Activated naive CD8-positive, alpha-beta T cell (primary cell): ENCODE data around the gene IRF4.
"Not testable (repeated sequence)": the region's sequence is repeated elsewhere in the genome, so short reads cannot be mapped to it uniquely, and the experiment has no call there.

ENCODE experiments used
- H3K27ac Mint-ChIP-seq: one replicate; pipeline ENCODE4 v1.8.0; 2021; ENCODE audit warnings: mixed read lengths
- H3K27me3 Mint-ChIP-seq: one replicate; pipeline ENCODE4 v1.8.0; 2021; ENCODE audit warnings: mixed read lengths
- H3K36me3 Mint-ChIP-seq: one replicate; pipeline ENCODE4 v1.8.0; 2021; ENCODE audit warnings: mixed read lengths
- H3K4me1 Mint-ChIP-seq: one replicate; pipeline ENCODE4 v1.8.0; 2021; ENCODE audit warnings: low read depth, mixed read lengths
- H3K4me3 Mint-ChIP-seq: one replicate; pipeline ENCODE4 v1.8.0; 2021; ENCODE audit warnings: mild to moderate bottlenecking, mixed read lengths
- H3K9me3 Mint-ChIP-seq: one replicate; pipeline ENCODE4 v1.8.0; 2021; ENCODE audit warnings: low read depth, mixed read lengths

IRF4 gene

DNA sequence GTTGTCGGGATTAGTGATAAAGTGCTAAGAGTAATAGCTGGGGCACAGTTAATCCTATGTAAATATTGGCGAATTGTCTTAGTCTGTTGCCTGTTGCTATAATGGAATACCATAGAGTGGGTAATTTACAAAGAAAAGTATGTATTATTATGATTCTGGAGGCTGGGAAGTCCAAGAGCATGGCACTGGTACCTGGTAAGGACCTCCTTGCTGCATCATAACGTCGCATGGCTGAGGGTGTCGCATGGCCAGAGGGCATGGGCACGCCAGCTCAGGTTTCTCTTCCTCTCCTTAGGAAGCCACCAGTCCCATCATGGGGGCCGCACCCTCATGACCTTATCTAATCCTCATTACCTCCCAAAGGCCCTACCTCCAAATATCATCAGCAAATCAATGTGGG is 29.7 kb downstream of the IRF4 start:
- no peak overlapping the region for H3K27ac Mint-ChIP-seq
- H3K27me3 Mint-ChIP-seq: no peaks in the 10 kb centered on the region
- H3K9me3 Mint-ChIP-seq: peaks cover 2% of the 10 kb centered on the region
- H3K4me1 Mint-ChIP-seq: peaks cover 21% of the 10 kb centered on the region
- no peak overlapping the region for H3K4me3 Mint-ChIP-seq
- H3K36me3 Mint-ChIP-seq: peaks cover 5% of the 10 kb centered on the region

DNA sequence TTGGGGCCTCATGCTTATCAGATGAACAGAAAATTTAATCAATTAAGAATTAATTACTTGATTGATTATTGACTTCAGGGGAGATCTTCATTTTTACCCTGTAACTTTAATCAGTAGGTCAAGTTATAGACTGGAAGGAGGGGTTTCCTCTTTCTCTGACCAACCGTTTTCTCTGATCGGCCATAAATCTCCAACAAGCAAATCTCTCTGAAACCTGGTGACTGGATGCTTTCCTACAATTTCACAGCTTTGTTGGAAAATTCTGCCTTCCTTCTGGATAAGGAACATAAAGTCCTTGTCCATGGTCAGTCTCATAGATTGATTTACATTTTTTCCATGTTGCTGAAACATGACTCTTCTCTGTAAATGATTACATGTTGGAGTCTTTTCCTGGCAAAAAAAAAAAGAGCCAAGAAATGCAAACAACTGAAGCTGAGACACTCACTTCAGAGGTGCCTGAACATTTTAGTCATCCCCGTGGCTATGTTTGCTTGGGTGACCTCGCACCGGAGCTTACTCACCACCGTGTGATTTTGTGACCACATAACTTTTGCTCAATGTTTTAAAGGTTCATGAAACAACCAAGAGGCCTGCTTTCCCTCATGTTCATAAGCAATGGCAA is 31.0 kb downstream of the IRF4 start:
- H3K4me3 Mint-ChIP-seq: no peak overlapping the region
- no peaks in the 10 kb centered on the region for H3K27me3 Mint-ChIP-seq
- peaks cover 2% of the 10 kb centered on the region for H3K36me3 Mint-ChIP-seq
- H3K4me1 Mint-ChIP-seq: peaks cover 25% of the 10 kb centered on the region
- no peaks in the 10 kb centered on the region for H3K9me3 Mint-ChIP-seq
- H3K27ac Mint-ChIP-seq: peak overlapping the region; percentile 90

DNA sequence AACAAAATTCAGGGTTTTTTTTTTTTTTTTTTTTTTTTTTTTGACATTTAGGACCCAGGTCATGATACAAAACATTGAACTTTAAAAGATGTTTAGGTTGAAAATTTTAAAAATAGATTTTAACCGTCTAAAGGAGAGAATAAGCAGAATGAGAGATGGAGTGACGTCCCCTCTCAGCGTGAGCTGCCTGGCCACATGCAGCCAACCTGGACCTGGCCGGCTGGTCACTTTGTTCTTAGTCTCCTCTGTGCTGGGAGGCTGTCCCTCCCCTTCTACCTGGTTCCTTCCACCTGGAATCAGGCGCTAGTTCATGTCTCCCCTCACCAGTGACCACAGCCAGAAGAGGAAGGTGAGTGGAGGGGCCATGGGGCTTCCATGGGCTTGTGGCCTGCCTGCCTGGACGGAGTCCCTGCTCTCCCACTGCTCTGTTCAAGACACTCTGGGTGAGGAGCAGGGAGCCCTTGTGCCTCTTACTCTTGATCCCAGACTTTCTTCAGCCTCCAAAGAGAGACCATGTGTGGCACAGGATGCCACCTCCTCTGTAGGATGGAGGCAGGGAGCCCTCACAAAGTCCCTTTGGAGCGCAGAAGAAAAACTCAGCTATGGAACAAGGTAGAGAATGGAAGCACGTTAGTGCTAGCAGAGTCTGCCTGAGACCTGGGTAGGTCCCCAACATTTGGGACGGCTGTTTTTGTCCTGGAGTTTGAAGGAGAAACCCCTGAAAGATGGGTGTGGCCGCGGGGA is 31.7 kb downstream of the IRF4 start:
- no peaks in the 10 kb centered on the region for H3K27me3 Mint-ChIP-seq
- peaks cover 2% of the 10 kb centered on the region for H3K36me3 Mint-ChIP-seq
- H3K4me1 Mint-ChIP-seq: peaks cover 29% of the 10 kb centered on the region
- H3K4me3 Mint-ChIP-seq: peak overlapping the region; percentile 17
- H3K9me3 Mint-ChIP-seq: no peaks in the 10 kb centered on the region
- peak overlapping the region; percentile 90 for H3K27ac Mint-ChIP-seq

DNA sequence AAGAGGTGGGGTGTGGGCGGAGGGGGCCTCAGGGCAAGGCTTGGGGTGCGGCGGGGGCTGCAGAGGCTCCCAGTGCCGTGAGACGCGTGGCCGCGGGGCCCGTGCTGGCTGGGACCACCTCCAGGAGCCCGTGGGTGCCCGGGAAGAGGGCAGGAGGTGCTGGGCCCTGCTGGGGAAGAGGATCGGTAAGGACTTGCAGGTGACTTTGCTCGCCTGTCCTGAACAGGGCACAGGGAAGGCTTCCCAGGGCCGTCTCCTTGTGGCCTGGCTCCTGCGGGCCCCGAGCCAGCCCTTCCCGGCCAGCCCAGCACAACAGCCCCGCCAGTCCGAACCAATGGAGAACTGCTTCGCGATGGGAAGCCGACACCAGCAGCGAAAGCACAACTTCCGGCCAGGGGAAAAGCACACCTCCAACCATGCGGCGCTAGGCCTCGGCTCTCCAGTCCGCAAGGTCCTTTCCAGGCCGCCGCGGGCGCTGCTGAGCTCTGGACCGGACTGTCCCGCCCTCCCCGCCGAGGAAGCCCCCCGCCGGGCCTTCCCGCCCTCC is 32.3 kb downstream of the IRF4 start:
- Mint-ChIP-seq H3K4me1 (peaks cover 31% of the 10 kb centered on the region), H3K9me3 (no peaks in the 10 kb centered on the region), H3K27ac (no peak overlapping the region)

DNA sequence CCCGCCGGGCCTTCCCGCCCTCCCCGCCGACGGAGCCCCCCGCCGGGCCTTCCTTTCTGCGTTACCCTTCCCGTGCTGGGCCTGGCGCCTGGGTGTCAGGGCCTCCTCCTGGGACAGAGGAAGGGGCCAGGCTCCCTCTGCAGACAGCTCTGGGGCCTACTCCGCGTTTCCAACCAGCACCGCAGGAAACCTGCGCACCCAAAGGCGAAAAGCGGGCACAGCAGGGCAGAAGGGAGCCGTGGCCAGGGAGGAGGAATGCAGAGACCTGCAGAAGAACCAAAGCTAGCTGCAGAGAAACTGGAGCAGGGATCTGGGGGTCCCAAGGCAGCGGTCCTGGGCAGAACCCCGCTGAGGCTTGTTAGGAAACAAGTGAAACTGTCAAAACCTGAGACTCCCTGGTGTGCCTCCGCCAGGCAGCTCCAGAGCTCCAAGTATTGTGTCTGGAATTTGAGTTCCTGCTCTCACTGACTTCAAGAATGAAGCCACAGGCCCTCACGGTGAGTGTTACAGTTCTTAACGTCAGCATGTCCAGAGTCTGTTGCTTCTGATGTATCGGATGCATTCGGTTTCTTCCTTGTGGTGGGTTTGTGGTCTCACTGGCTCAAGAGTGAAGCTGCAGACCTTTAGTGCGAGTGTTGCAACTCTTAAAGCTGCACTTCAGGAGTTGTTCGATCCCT is 33.3 kb downstream of the IRF4 start:
- no peaks in the 10 kb centered on the region for H3K36me3 Mint-ChIP-seq
- H3K27me3 Mint-ChIP-seq: no peaks in the 10 kb centered on the region
- H3K4me3 Mint-ChIP-seq: no peak overlapping the region
- H3K9me3 Mint-ChIP-seq: no peaks in the 10 kb centered on the region
- H3K27ac Mint-ChIP-seq: peak overlapping the region; percentile 80
- peaks cover 37% of the 10 kb centered on the region for H3K4me1 Mint-ChIP-seq

More for the DNA sequence above, 32.3 kb downstream of the IRF4 start:
- peaks cover 2% of the 10 kb centered on the region for H3K36me3 Mint-ChIP-seq
- no peaks in the 10 kb centered on the region for H3K27me3 Mint-ChIP-seq
- H3K4me3 Mint-ChIP-seq: no peak overlapping the region

DNA sequence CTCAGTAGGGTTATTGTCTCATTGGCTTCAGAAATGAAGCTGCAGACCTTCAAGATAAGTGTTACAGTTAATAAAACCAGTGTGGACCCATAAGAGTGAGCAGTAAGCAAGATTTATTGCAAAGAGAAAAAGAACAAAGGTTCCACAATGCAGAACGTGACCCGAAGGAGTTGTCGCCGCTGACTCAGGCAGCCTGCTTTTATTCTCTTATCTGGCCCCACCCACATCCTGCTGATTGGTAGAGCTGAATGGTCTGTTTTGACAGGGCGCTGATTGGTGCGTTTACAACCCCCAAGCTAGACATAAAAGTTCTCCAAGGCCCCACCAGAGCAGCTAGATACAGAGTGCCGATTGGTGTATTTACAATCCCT is 33.9 kb downstream of the IRF4 start:
- H3K4me3 Mint-ChIP-seq, H3K27me3 Mint-ChIP-seq, H3K9me3 Mint-ChIP-seq, H3K36me3 Mint-ChIP-seq: not testable (repeated sequence)
- H3K27ac Mint-ChIP-seq: peak overlapping the region; percentile 80
- peaks cover 40% of the 10 kb centered on the region for H3K4me1 Mint-ChIP-seq

DNA sequence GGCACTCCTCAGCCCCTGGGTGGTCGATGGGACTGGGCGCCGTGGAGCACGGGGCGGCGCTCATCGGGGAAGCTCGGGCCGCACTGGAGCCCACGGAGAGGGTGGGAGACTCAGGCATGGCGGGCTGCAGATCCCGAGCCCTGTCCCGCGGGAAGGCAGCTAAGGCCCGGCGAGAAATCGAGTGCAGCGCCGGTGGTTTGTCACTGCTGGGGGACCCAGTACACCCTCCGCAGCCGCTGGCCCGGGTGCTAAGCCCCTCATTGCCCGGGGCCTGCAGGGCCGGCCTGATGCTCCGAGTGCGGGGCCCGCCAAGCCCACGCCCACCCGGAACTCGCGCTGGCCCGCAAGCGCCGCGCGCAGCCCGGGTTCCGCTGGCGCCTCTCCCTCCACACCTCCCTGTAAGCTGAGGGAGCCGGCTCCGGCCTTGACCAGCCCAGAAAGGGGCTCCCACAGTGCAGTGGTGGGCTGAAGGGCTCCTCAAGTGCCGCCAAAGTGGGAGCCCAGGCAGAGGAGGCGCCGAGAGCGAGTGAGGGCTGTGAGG is 34.7 kb downstream of the IRF4 start:
- H3K4me3 Mint-ChIP-seq, H3K27me3 Mint-ChIP-seq, H3K9me3 Mint-ChIP-seq, H3K27ac Mint-ChIP-seq, H3K36me3 Mint-ChIP-seq: not testable (repeated sequence)
- peaks cover 48% of the 10 kb centered on the region for H3K4me1 Mint-ChIP-seq

DNA sequence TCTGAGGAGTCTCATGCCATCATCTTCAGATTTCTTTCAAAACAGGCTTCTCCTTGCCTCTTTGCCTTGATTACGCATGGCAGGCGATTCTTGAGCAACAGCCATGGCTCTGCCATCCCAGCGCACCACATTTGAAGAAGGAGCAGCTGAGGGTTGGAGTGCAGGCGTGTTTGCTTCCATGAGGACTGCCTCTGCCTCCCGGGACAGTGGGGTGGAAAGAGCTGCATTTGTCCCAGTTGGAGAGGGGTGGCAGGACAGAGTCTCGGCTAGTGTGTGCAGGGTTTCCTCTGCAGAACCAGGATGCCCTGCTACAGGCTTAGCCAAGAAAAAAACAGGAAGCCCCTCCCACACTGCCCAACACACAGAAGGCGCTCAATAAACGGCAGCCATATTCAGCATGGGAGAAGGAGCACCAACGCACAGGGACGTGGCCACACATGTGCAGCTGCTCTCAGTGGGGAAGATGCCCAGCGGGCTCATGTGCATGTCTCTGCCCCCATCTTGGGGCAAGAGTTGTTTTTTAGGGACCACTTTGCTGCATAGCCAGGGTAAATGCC is 36.6 kb downstream of the IRF4 start:
- Mint-ChIP-seq H3K27ac (no peak overlapping the region), H3K4me3 (no peak overlapping the region), H3K36me3 (no peaks in the 10 kb centered on the region), H3K4me1 (peaks cover 58% of the 10 kb centered on the region), H3K9me3 (no peaks in the 10 kb centered on the region), H3K27me3 (no peaks in the 10 kb centered on the region)

DNA sequence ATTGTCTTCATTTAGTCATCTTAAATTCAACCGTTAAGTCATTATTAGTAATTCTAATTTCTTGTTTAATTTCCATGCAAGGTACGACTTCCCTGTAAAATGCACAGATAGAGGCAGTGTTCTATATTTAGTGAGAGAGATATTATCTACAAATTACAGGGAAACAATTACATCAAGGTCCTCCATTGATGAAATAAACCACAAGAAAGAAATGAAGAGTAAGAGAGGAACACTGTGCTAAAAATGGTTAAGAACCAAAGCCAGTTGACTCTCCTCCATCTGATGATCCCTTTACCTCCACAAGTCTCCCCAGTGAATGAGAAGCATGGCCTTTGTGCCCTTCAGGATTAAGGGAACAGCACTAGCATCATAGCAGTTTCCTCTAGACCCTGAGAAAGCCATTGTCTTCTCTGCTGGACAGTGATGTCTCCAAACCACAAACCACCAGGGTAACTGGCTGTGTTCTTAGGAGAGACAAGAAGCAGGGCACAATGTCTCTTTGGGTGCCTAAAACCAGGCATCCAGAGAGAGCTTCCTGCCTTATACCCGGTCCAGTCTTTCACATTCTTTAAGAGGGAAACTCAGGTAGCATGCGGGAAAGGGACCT is 38.1 kb downstream of the IRF4 start:
- H3K9me3 Mint-ChIP-seq: no peaks in the 10 kb centered on the region
- peak overlapping the region; percentile 35 for H3K4me3 Mint-ChIP-seq
- H3K36me3 Mint-ChIP-seq: no peaks in the 10 kb centered on the region
- no peaks in the 10 kb centered on the region for H3K27me3 Mint-ChIP-seq
- peak overlapping the region; percentile 84 for H3K27ac Mint-ChIP-seq
- H3K4me1 Mint-ChIP-seq: peaks cover 56% of the 10 kb centered on the region

DNA sequence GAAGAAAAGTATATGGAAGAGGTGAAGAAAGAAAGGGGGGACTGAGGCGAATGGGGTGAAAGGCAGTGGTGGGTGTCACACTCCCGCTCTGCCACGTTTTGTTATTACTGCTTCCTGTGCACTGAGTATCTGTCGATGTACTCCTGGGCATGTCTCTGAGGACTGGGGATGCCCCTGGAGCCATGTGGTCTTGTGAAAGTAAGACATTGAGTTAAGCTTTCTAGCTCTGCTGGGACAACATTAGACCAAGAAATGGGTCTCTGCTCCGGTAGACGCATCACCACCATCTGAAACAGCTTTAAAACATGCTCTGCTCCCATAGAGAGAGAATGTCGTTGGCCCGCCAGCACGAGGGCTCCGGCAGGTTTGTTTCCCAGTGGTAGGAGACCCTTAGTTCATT is 40.0 kb downstream of the IRF4 start:
- no peaks in the 10 kb centered on the region for H3K36me3 Mint-ChIP-seq
- H3K4me1 Mint-ChIP-seq: peaks cover 58% of the 10 kb centered on the region
- H3K27me3 Mint-ChIP-seq: no peaks in the 10 kb centered on the region
- no peaks in the 10 kb centered on the region for H3K9me3 Mint-ChIP-seq
- peak overlapping the region; percentile 75 for H3K27ac Mint-ChIP-seq
- no peak overlapping the region for H3K4me3 Mint-ChIP-seq

DNA sequence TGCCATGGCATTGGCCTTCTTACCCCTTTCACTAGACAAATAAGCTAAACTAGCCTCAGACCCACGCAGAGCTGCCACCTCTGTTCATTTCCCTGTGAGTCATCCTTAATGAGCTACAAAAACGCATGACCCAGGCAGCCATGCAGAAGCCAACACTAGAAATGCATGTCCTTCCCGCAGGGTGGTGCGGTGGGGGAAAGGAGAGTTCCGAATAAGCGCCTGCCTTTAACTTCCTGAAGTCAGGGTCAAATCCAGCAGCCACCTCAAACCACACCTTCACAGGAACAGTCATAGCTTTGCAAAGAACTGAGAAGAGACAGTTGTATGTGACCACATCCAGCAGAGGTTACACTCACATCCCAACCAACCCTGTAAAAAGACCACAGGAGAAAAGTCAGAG is 40.4 kb downstream of the IRF4 start:
- Mint-ChIP-seq H3K4me1 (peaks cover 57% of the 10 kb centered on the region), H3K27ac (peak overlapping the region; percentile 75), H3K9me3 (no peaks in the 10 kb centered on the region), H3K36me3 (no peaks in the 10 kb centered on the region), H3K4me3 (peak overlapping the region; percentile 49), H3K27me3 (no peaks in the 10 kb centered on the region)

DNA sequence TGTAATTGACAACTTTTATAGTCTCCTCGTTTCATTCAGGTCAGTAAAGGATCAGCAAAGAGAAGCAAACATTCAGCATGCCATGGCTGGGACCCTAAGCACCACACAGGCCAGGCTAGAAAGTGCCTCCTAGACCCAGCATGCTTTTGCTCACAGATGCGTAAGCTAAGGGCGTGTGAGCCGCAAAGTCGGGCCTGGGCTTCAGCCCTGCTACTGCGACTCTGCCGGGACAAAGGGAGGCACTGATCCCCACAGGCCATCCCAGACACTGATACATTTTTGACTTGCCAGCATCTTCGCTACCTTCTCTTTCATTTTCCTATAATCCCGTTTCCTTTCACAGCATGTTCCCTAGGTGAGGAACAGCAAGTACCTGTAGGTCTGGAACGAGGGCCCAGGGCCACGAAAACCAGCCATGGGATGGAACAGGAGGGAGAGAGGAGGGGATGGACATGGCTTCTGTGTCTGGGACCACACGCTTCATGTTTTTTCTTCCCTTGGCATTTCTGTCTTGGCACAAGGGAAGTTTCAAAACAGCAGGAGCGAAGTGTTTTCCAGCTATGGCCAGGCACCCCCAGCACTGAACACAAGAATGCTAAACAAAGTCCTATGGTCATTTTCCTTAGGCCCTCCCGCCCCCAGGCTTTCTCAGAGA is 42.6 kb downstream of the IRF4 start:
- H3K27me3 Mint-ChIP-seq: no peaks in the 10 kb centered on the region
- H3K9me3 Mint-ChIP-seq: no peaks in the 10 kb centered on the region
- H3K36me3 Mint-ChIP-seq: no peaks in the 10 kb centered on the region
- H3K4me3 Mint-ChIP-seq: peak overlapping the region; percentile 24
- peaks cover 47% of the 10 kb centered on the region for H3K4me1 Mint-ChIP-seq
- H3K27ac Mint-ChIP-seq: peak overlapping the region; percentile 86

DNA sequence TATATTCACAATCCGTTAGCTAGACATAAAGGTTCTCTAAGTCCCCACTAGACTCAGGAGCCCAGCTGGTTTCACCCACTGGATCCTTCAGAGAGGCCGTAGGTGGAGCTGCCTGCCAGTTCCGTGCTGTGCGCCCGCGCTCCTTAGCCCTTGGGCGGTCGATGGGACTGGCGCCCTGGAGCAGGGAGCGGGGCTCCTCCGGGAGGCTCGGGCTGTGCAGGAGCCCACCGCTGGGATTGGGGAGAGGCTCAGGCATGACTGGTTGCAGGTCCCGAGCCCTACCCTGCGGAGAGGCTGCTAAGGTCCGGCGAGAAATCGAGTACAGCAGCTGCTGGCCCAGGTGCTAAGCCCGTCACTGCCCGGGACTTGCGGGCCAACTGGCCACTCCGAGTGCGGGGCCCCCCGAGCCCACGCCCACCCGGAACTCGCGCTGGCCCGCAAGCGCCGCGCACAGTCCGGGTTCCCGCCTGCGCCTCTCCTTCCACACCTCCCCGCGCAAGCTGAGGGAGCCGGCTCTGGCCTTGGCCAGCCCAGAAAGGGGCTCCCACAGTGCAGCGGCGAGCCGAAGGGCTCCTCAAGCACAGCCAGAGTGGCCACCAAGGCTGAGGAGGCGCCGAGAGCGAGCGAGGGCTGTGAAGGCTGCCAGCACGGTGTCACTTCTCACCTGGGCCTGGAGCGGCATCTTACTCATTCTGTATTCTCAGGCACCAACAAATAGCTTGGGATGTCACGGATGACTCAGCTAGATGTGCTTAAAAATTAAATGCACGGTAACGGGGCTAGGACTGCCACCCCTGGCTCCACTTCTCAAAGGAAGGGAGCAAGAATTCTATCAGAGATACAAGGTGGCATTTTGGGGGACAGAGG is 44.1 kb downstream of the IRF4 start:
- Mint-ChIP-seq H3K27me3 (no peaks in the 10 kb centered on the region), H3K9me3 (no peaks in the 10 kb centered on the region), H3K36me3 (no peaks in the 10 kb centered on the region), H3K4me1 (peaks cover 34% of the 10 kb centered on the region), H3K27ac (peak overlapping the region; percentile 86), H3K4me3 (no peak overlapping the region)
